Smooth muscle cell (in vitro differentiated cells): ENCODE data around the gene NTS. TPM values are rescaled to one million over a fixed set of nuclear protein-coding genes. Genes with fewer than 3 reads are reported as not detected.

ENCODE experiments used
- DNase-seq: peaks from one replicate; lab custom pipeline; 2025; ENCODE audit not compliant: unreplicated experiment; lab: John Stamatoyannopoulos, UW
- H2AFZ ChIP-seq: fragments of 200-600 bp; sonication (generic); 2 replicates; pipeline ENCODE4 v1.6.0; 2016; ENCODE audit warnings: antibody characterized with exemption, low read depth, mild to moderate bottlenecking
- H3F3A ChIP-seq: fragments of 200-600 bp; sonication (generic); 2 replicates; pipeline ENCODE4 v1.6.0; 2017; ENCODE audit warnings: antibody characterized with exemption, low read depth
- H3K27ac ChIP-seq: fragments of 200-600 bp; sonication (generic); 2 replicates; pipeline ENCODE4 v1.5.1; 2016; ENCODE audit warnings: low read depth, mild to moderate bottlenecking
- H3K27me3 ChIP-seq: fragments of 200-600 bp; sonication (generic); 2 replicates; pipeline ENCODE4 v1.6.1; 2016; ENCODE audit warnings: low read depth, mild to moderate bottlenecking
- H3K36me3 ChIP-seq: fragments of 200-600 bp; sonication (generic); 2 replicates; pipeline ENCODE4 v1.5.1; 2016; ENCODE audit warnings: low read depth
- H3K4me1 ChIP-seq: fragments of 200-600 bp; sonication (generic); 2 replicates; pipeline ENCODE4 v1.5.1; 2016; ENCODE audit warnings: low read depth
- H3K4me2 ChIP-seq: fragments of 200-600 bp; sonication (generic); 2 replicates; pipeline ENCODE4 v1.6.0; 2016; ENCODE audit warnings: mild to moderate bottlenecking
- H3K4me3 ChIP-seq: fragments of 200-600 bp; sonication (generic); 2 replicates; pipeline ENCODE4 v1.5.1; 2016; ENCODE audit warnings: mild to moderate bottlenecking
- H3K79me2 ChIP-seq: fragments of 200-600 bp; sonication (generic); 2 replicates; pipeline ENCODE4 v1.6.0; 2016; ENCODE audit warnings: low read depth, mild to moderate bottlenecking
- H3K9ac ChIP-seq: fragments of 200-600 bp; sonication (generic); 2 replicates; pipeline ENCODE4 v1.6.0; 2016; ENCODE audit warnings: low read depth
- H3K9me3 ChIP-seq: fragments of 200-600 bp; sonication (generic); replicated peaks from 2 replicates; pipeline ENCODE4 v1.5.1; 2016; ENCODE audit warnings: low read depth
- H4K20me1 ChIP-seq: fragments of 200-600 bp; sonication (generic); 2 replicates; pipeline ENCODE4 v1.6.0; 2016; ENCODE audit warnings: low read depth
- CTCF ChIP-seq: fragments of 200-600 bp; sonication (generic); IDR thresholded peaks from 2 replicates; pipeline ENCODE4 v1.5.1; 2017; ENCODE audit warnings: borderline replicate concordance, mild to moderate bottlenecking, antibody characterized with exemption; ENCODE audit not compliant: insufficient read depth, poor library complexity, severe bottlenecking
- WGBS: methylation state at CpG from one replicate; pipeline ENCODE4 v1.1.7; 2016; ENCODE audit warnings: low lambda C conversion rate; 5-methylcytosine and 5-hydroxymethylcytosine counted together
- polyA plus RNA-seq: library from polyadenylated mRNA; unstranded; fragments of >200 nt; fragmentation: Nextera tagmentation; extraction: Ambion mirVana; gene quantifications from 2 replicates; pipeline ENCODE4 v1.2.1, GENCODE V29; 2016
- total RNA-seq: library from RNA; depleted of rRNA; stranded (reverse); fragments of >200 nt; gene quantifications from 2 replicates; pipeline ENCODE4 v1.2.3, GENCODE V29; 2014

The NTS gene
- total and polyA plus RNA-seq, 2 experiments from 2014 or later: not detected

- no peaks in the 10 kb centered on the region for H3K79me2 ChIP-seq
- no peaks in the 10 kb centered on the region for H4K20me1 ChIP-seq
- H3K4me3 ChIP-seq: peak overlapping the region; percentile 42
- peak overlapping the region; percentile 81 for H2AFZ ChIP-seq
- H3F3A ChIP-seq: no peaks in the 10 kb centered on the region
- no peak overlapping the region for H3K9ac ChIP-seq
- H3K4me2 ChIP-seq: peak overlapping the region; percentile 79
- WGBS: 18% methylated on average over 4 of the region's 4 CpGs
- H3K36me3 ChIP-seq: no peaks in the 10 kb centered on the region
- no peak overlapping the region for H3K27ac ChIP-seq
- TF ChIP-seq CTCF: no peak
- no peaks in the 10 kb centered on the region for H3K9me3 ChIP-seq
- no peaks in the 10 kb centered on the region for H3K27me3 ChIP-seq
- DNase-seq: no peak
- no peaks in the 10 kb centered on the region for H3K4me1 ChIP-seq
Observed at GRCh38 chr12:85835426-85836196, 38.5 kb upstream of the NTS start.

GRCh38 chr12:85836197-85837090 lies 37.7 kb upstream of the NTS start, which contains the start of gene RASSF9:
Gene RASSF9 (minus strand): TSS chr12:85836409. CDS start chr12:85836201, 208 bp downstream.
- WGBS: 30% methylated on average over 15 of the region's 15 CpGs
- no peaks in the 10 kb centered on the region for H3K9me3 ChIP-seq
- H3K4me1 ChIP-seq: no peaks in the 10 kb centered on the region
- no peaks in the 10 kb centered on the region for H3K79me2 ChIP-seq
- no peaks in the 10 kb centered on the region for H3F3A ChIP-seq
- no peak within 1 kb of the TSS for H3K27ac ChIP-seq
- DNase-seq: no peak
- H3K27me3 ChIP-seq: no peaks in the 10 kb centered on the region
- H2AFZ ChIP-seq: peak within 1 kb of the TSS; percentile 81
- no peak for TF ChIP-seq CTCF
- no peak within 1 kb of the TSS for H3K9ac ChIP-seq
- no peaks in the 10 kb centered on the region for H4K20me1 ChIP-seq
- H3K36me3 ChIP-seq: no peaks in the 10 kb centered on the region
- peak within 1 kb of the TSS; percentile 79 for H3K4me2 ChIP-seq
- H3K4me3 ChIP-seq: peak within 1 kb of the TSS; percentile 42

- no peaks in the 10 kb centered on the region for H3K4me1 ChIP-seq
- H2AFZ ChIP-seq: no peak overlapping the region
- no peak for DNase-seq
- no peak for TF ChIP-seq CTCF
- no peaks in the 10 kb centered on the region for H3K27me3 ChIP-seq
- no peaks in the 10 kb centered on the region for H3K79me2 ChIP-seq
- H3K36me3 ChIP-seq: no peaks in the 10 kb centered on the region
- 95% methylated on average over 16 of the region's 17 CpGs for WGBS
- no peak overlapping the region for H3K4me2 ChIP-seq
- no peaks in the 10 kb centered on the region for H3F3A ChIP-seq
- no peaks in the 10 kb centered on the region for H3K9me3 ChIP-seq
- no peak overlapping the region for H3K27ac ChIP-seq
- no peak overlapping the region for H3K9ac ChIP-seq
- no peaks in the 10 kb centered on the region for H4K20me1 ChIP-seq
- H3K4me3 ChIP-seq: no peak overlapping the region
Observed at GRCh38 chr12:85843606-85844310, 30.3 kb upstream of the NTS start.
